Cardiac muscle cell (in vitro differentiated cells and primary cell): ENCODE measurements around the gene AKT1S1. TPM values are rescaled to one million over a fixed set of nuclear protein-coding genes. Genes with fewer than 3 reads are reported as not detected.

Experiments used
- DNase-seq, 2 donors: peaks; one replicate each; pipeline versions ENCODE4 v3.0.0 to v3.0.0-alpha.2; 2010 to 2017; ENCODE audit warnings: low read depth in 1 of 2, low spot score in 1 of 2
- H3K27ac ChIP-seq: fragments of 200-600 bp; sonication (generic); 2 replicates; pipeline ENCODE4 v1.5.1; 2016
- H3K27me3 ChIP-seq: fragments of 200-600 bp; sonication (generic); 2 replicates; pipeline ENCODE4 v1.6.0; 2016; ENCODE audit warnings: control low read depth
- H3K36me3 ChIP-seq: fragments of 200-600 bp; sonication (generic); 2 replicates; pipeline ENCODE4 v1.5.1; 2016; ENCODE audit warnings: control low read depth
- H3K4me1 ChIP-seq: fragments of 200-600 bp; sonication (generic); 2 replicates; pipeline ENCODE4 v1.8.1; 2017; ENCODE audit warnings: low read depth, mild to moderate bottlenecking, mixed run types
- H3K4me3 ChIP-seq: fragments of 200-600 bp; sonication (generic); 2 replicates; pipeline ENCODE4 v1.5.1; 2016; ENCODE audit warnings: mild to moderate bottlenecking
- H3K9me3 ChIP-seq: fragments of 200-600 bp; sonication (generic); 2 replicates; pipeline ENCODE4 v1.5.1; 2017; ENCODE audit warnings: low read depth, mild to moderate bottlenecking, control low read depth
- CTCF ChIP-seq: IDR thresholded peaks from 2 replicates; pipeline ENCODE4 v1.5.1; 2012; ENCODE audit warnings: low read depth, mild to moderate bottlenecking, low read length
- polyA plus RNA-seq: library from polyadenylated mRNA; unstranded; fragments of >200 nt; fragmentation: Nextera tagmentation; extraction: Ambion mirVana; gene quantifications from 2 replicates; pipeline ENCODE4 v1.2.1, GENCODE V29; 2016
- total RNA-seq: library from RNA; depleted of rRNA; stranded (reverse); fragments of >200 nt; gene quantifications from 2 replicates; pipeline ENCODE4 v1.2.3, GENCODE V29; 2016

AKT1S1 gene
- total and polyA plus RNA-seq, 2 experiments from 2014 or later = 27.5 to 66.2 TPM

GRCh38 chr19:49870309-49870901 is 6.8 kb downstream of the AKT1S1 start:
- DNase-seq = no peak
- Histone ChIP-seq H3K9me3 (no peaks in the 10 kb centered on the region), H3K4me1 (peaks cover 11% of the 10 kb centered on the region), H3K27ac (peak overlapping the region; percentile 82), H3K27me3 (no peaks in the 10 kb centered on the region), H3K36me3 (no peaks in the 10 kb centered on the region), H3K4me3 (peak overlapping the region; percentile 34)
- no peak for TF ChIP-seq CTCF

GRCh38 chr19:49869484-49870308 is 7.5 kb downstream of the AKT1S1 start:
- Histone ChIP-seq H3K27ac (peak overlapping the region; percentile 82), H3K9me3 (no peaks in the 10 kb centered on the region), H3K4me3 (peak overlapping the region; percentile 34), H3K4me1 (peaks cover 11% of the 10 kb centered on the region), H3K27me3 (no peaks in the 10 kb centered on the region), H3K36me3 (no peaks in the 10 kb centered on the region)
- peak; percentile 4 for TF ChIP-seq CTCF
- peak; percentile 99 to 100 for DNase-seq

GRCh38 chr19:49869009-49869483 is 8.1 kb downstream of the AKT1S1 start:
- no peak for TF ChIP-seq CTCF
- peak overlapping the region; percentile 23 for H3K4me3 ChIP-seq
- peaks cover under 1% of the 10 kb centered on the region for H3K36me3 ChIP-seq
- peak overlapping the region; percentile 14 for H3K27ac ChIP-seq
- DNase-seq = no peak
- H3K4me1 ChIP-seq = peaks cover 11% of the 10 kb centered on the region
- H3K27me3 ChIP-seq = no peaks in the 10 kb centered on the region
- no peaks in the 10 kb centered on the region for H3K9me3 ChIP-seq

- peak; percentile 94 to 96 for DNase-seq
- H3K27ac ChIP-seq = peak within 1 kb of the TSS; percentile 56
- H3K27me3 ChIP-seq = no peaks in the 10 kb centered on the region
- peaks cover 18% of the 10 kb centered on the region for H3K4me1 ChIP-seq
- peak within 1 kb of the TSS; percentile 72 for H3K4me3 ChIP-seq
- TF ChIP-seq CTCF = no peak
- H3K9me3 ChIP-seq = no peaks in the 10 kb centered on the region
- H3K36me3 ChIP-seq = peaks cover 4% of the 10 kb centered on the region
Observed at GRCh38 chr19:49866933-49867782, 10.0 kb downstream of the AKT1S1 start, which contains the start of gene PNKP. Gene PNKP, minus strand, starts transcription at chr19:49867576. Its CDS starts 372 bp downstream, at chr19:49867204.

GRCh38 chr19:49864890-49865289 is 12.3 kb downstream of the AKT1S1 start:
- H3K27ac ChIP-seq = no peak overlapping the region
- no peak overlapping the region for H3K4me3 ChIP-seq
- H3K36me3 ChIP-seq = peaks cover 10% of the 10 kb centered on the region
- DNase-seq = no peak
- no peaks in the 10 kb centered on the region for H3K9me3 ChIP-seq
- TF ChIP-seq CTCF = no peak
- peaks cover 23% of the 10 kb centered on the region for H3K4me1 ChIP-seq
- no peaks in the 10 kb centered on the region for H3K27me3 ChIP-seq
